ENCODE data around the gene ARMC9. TPM values are rescaled to one million over a fixed set of nuclear protein-coding genes. Genes with fewer than 3 reads are reported as not detected.
"Not testable (repeated sequence)": the region's sequence is repeated elsewhere in the genome, so short reads cannot be mapped to it uniquely, and the experiment has no call there.

ARMC9 gene
- total and polyA plus RNA-seq, 7 donors, result 2.4 to 95.3 (median 24.3) TPM

DNA sequence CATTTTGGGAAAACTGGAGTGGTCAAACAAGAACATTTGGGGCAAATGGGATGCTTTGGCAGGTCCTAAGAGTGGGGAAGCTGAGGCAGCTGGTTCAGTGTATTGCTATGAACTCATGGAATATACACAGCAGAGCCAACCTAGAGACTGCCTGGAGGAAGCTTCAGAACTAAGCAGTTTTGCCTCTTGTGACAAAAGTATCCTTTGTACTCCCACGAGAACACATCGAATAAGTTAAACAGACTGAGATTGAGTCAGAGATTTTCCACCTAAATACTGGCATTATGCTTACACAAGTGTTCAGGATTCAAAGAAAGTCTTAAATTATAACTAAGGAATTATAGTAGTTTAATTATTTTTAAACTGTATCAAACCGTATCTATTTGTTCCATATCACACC lies 5.2 kb upstream of the ARMC9 start:
- H3K27ac ChIP-seq, result peak overlapping the region; percentile 86 to 97 (median 90)
- no peak overlapping the region for H3K4me3 ChIP-seq
- TF ChIP-seq, protein P1, sequence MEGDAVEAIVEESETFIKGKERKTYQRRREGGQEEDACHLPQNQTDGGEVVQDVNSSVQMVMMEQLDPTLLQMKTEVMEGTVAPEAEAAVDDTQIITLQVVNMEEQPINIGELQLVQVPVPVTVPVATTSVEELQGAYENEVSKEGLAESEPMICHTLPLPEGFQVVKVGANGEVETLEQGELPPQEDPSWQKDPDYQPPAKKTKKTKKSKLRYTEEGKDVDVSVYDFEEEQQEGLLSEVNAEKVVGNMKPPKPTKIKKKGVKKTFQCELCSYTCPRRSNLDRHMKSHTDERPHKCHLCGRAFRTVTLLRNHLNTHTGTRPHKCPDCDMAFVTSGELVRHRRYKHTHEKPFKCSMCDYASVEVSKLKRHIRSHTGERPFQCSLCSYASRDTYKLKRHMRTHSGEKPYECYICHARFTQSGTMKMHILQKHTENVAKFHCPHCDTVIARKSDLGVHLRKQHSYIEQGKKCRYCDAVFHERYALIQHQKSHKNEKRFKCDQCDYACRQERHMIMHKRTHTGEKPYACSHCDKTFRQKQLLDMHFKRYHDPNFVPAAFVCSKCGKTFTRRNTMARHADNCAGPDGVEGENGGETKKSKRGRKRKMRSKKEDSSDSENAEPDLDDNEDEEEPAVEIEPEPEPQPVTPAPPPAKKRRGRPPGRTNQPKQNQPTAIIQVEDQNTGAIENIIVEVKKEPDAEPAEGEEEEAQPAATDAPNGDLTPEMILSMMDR (IDR thresholded peaks at IDR 0.05), result no peak
- TF ChIP-seq EP300 (IDR thresholded peaks at IDR 0.05) (no peak), POLR2A (IDR thresholded peaks at IDR 0.05) (no peak), POLR2AphosphoS5 (IDR thresholded peaks at IDR 0.05) (no peak)
- H3K4me1 ChIP-seq, result peaks cover 0 to 45% (median 43%) of the 10 kb centered on the region in 4 donors
- no peaks in the 10 kb centered on the region for H3K36me3 ChIP-seq
- no peaks in the 10 kb centered on the region for H3K27me3 ChIP-seq
- intact Hi-C loops (cut with DNase I), result loop anchor here (2.0 kb wide), 1 partner anchor 78 kb away; no protein-coding TSS in a partner anchor
- H3K9me3 ChIP-seq, result no peaks in the 10 kb centered on the region
- peak; percentile 12 for DNase-seq
- WGBS, 2 donors, result 88 to 91% methylated on average over 3 of the region's 3 CpGs

DNA sequence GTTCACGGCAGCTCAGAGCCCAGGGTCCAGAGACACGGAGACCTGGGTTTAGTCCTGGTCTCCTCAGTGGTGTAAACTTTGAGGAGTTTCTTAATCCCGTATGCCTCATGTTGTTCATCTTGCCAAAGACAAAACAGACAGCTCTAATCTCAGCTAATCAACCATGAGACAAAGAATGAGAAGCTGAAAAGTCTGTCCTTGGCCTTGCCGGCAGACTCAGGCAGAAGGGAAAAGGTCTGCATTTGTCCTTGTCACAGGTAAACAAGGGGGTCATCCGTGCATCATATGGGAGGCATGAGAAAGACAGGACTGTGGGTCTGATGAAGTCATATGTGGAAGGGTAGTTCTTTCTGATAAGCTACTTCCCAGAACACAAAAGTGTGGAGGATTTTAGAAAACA lies 1.8 kb upstream of the ARMC9 start:
- peaks cover 0 to 50% (median 48%) of the 10 kb centered on the region in 4 donors for H3K4me1 ChIP-seq

GRCh38 chr2:231197196-231197595 lies 1.2 kb upstream of the ARMC9 start:
- peak; percentile 27 for DNase-seq
- H3K4me1 ChIP-seq, result peaks cover 0 to 48% (median 43%) of the 10 kb centered on the region in 4 donors
- H3K36me3 ChIP-seq; H3K27me3 ChIP-seq; H3K9me3 ChIP-seq; intact Hi-C loops (cut with DNase I); H3K4me3 ChIP-seq: not testable (repeated sequence)
- H3K27ac ChIP-seq, result peak overlapping the region in 3 of 4 donors; percentile 83 to 91 (median 85)
- WGBS, 2 donors, result 84 to 95% methylated on average over 7 of the region's 7 CpGs

More for the DNA sequence above, 1.8 kb upstream of the ARMC9 start:
- no peaks in the 10 kb centered on the region for H3K9me3 ChIP-seq
- TF ChIP-seq POLR2AphosphoS5 (IDR thresholded peaks at IDR 0.05), result no peak
- no peak for TF ChIP-seq EP300 (IDR thresholded peaks at IDR 0.05)
- TF ChIP-seq POLR2A (IDR thresholded peaks at IDR 0.05), result no peak
- TF ChIP-seq, protein P1 (IDR thresholded peaks at IDR 0.05), result no peak
- 87 to 93% methylated on average over 5 of the region's 5 CpGs for WGBS, 2 donors
- intact Hi-C loops (cut with DNase I), result no loop called here
- H3K4me3 ChIP-seq, result no peak overlapping the region
- H3K36me3 ChIP-seq, result no peaks in the 10 kb centered on the region
- no peak for DNase-seq
- no peak overlapping the region for H3K27ac ChIP-seq
- H3K27me3 ChIP-seq, result no peaks in the 10 kb centered on the region

DNA sequence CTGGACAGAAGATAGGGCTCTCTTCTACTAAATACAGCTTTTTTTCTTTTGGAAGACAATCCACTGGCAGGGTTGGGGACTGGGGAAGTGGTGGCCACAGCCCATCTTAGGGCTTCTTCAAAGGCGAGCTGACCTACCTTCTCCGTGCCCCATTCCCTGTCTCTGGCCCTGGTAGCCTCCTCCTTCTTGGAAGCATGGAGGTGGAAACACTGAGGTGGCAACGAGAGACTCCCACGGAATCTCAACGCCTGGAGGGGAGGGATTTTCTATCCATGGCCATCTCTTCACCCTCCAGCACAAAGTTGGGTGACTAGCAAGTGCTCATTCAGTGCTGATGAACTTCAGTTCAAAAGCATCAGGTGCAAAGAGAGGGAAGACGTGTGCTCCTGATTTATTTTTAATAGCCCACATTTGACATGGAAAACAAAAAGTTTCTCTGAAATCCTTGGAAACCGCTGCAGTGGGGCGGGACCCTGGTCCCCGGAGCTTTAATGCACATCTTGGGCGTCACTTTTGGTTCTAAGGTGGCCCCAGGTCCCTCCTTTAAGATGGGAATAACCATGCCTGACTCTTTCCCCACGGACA lies 633 bp upstream of the ARMC9 start:
- 16 to 29% methylated on average over 11 of the region's 11 CpGs for WGBS, 2 donors
- intact Hi-C loops (cut with DNase I), result loop anchor here (2.0 kb wide), 1 partner anchor 93 kb away; no protein-coding TSS in a partner anchor
- Histone ChIP-seq H3K27ac (peak overlapping the region; percentile 77 to 91 (median 84)), H3K9me3 (no peaks in the 10 kb centered on the region), H3K27me3 (no peaks in the 10 kb centered on the region), H3K4me3 (peak overlapping the region; percentile 57 to 81 (median 77)), H3K36me3 (no peaks in the 10 kb centered on the region), H3K4me1 (peaks cover 0 to 50% (median 40%) of the 10 kb centered on the region in 4 donors)
- DNase-seq, result peak; percentile 55
- TF ChIP-seq POLR2AphosphoS5 (IDR thresholded peaks at IDR 0.05) (no peak), EP300 (IDR thresholded peaks at IDR 0.05) (no peak), POLR2A (IDR thresholded peaks at IDR 0.05) (no peak)
- TF ChIP-seq, protein P1 (IDR thresholded peaks at IDR 0.05), result no peak

- Histone ChIP-seq H3K36me3 (peaks cover 0 to 6% (median 0%) of the 10 kb centered on the region in 4 donors), H3K4me3 (peak overlapping the region; percentile 57 to 81 (median 77)), H3K27me3 (no peaks in the 10 kb centered on the region), H3K9me3 (no peaks in the 10 kb centered on the region), H3K27ac (peak overlapping the region; percentile 77 to 91 (median 84)), H3K4me1 (peaks cover 0 to 50% (median 36%) of the 10 kb centered on the region in 4 donors)
- peak; percentile 69 for DNase-seq
- 31 to 52% methylated on average over 5 of the region's 5 CpGs for WGBS, 2 donors
- TF ChIP-seq EP300 (IDR thresholded peaks at IDR 0.05) (no peak), POLR2AphosphoS5 (IDR thresholded peaks at IDR 0.05) (no peak), POLR2A (IDR thresholded peaks at IDR 0.05) (no peak)
- TF ChIP-seq, protein P1 (IDR thresholded peaks at IDR 0.05), result no peak
- intact Hi-C loops (cut with DNase I), result loop anchor here (2.0 kb wide), 1 partner anchor 94 kb away; no protein-coding TSS in a partner anchor
These were observed 788 bp downstream of the ARMC9 start for GRCh38 chr2:231199219-231199618.
